ENCODE data around the gene C3orf52. TPM values are rescaled to one million over a fixed set of nuclear protein-coding genes. Genes with fewer than 3 reads are reported as not detected.
A peak's percentile ranks its signal among the peaks of the same experiment; 100 is the strongest.

C3orf52 gene
- total RNA-seq, 2 donors from 2014 or later, result 6.5 to 11.2 TPM

DNA sequence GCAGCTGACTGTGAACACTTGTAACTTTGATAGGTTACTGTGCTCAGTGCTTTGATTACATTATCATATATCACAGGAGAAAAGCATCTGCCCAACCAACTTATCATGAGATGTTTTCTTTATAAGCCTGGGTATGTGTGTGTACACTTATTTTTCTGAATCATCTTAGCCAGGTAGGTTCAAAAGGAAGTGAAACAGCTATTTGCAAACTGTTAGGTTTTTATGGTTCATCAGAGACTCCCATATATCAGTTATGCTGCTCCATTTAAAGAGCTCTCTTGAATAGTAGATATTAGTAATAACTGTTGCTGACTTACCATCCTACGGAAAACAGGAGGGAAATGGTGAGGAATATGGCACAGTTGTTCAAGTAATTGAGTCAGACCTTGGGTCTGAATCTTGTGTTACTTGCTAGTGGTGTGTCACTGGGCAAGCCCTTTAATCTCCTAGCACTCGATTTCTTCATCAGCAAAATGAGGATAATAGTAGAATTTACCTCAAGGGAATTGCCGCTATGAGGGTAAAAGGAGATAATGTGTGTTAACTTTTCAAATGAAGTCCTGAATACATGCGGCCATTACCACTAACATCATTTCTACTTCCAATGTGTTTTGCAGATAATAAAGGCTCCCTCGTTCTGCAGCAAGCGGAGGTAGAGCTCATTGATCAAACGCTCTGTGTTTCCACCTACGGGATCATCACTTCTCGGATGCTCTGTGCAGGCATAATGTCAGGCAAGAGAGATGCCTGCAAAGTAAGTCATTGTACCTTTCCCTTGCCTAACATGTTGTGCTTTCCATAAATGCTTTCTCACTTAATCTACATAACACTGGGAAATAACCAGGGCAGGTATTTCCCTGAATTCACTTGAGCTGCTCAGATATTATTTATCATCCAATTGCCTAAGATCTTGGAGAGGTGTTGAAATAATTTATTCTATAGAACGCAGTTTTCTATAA lies 7.8 kb upstream of the C3orf52 start:
- no peak overlapping the region for H3K27ac Mint-ChIP-seq
- ATAC-seq (no peak), DNase-seq (ENCODE audit: low spot score in 2 of 2) (no peak)
- H3K36me3 Mint-ChIP-seq, result no peaks in the 10 kb centered on the region
- no peaks in the 10 kb centered on the region for H3K9me3 Mint-ChIP-seq

DNA sequence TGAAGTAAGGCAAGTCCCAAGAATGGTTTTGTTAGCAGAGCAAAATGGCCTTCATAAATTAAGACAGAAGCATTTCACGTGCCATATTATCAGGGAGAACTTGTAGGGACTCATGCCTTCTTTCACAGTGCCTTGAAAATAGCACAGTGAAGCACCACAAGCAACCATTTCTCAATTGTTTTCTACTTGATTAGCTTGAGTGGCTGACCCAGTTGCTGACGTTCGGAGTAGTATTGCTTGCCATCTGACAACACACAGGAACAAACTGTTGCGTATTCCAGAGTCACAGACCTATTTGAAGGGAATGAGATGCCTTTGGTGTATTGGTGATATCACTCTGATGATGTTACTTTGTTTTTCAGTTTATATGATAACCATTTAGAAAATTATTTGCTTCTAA lies 3.0 kb upstream of the C3orf52 start:
- Mint-ChIP-seq H3K36me3 (peaks cover 0 to 13% of the 10 kb centered on the region in 2 donors), H3K9me3 (no peaks in the 10 kb centered on the region), H3K27ac (no peak overlapping the region)
- ATAC-seq (no peak), DNase-seq (ENCODE audit: low spot score in 2 of 2) (no peak)

DNA sequence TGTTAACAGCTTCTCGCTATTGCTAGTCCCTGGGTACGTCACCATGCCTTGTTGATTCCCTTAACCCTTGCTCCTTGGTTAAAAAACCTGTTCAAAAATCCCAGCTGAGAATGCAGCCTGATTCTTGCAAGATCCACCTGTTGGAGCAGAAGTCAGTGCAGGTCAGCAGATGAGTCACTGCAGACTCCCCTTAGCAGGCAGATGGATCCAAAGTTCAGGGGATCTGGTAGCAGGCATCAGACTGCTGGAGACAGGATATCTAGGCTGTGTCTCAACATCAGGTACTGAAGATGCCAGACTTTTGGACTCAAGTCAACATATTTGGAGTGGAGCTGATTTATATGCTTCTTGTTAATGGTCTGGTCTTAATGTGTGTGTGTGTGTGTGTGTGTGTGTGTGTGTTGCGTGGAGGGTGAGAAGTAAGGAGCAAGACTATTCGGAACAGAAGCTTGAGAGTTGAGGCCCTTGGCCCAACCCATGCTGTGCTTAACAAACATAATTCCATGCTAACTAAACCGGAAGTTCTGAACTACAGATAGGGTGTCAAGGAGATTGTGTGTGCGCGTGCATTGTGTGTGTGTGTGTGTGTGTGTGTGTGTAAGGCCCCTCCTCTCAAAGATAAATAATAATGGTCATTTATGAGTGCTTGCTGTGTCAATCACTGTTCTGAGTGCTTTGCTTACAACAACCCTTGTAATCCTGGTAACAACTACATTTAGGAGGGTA lies 1.0 kb upstream of the C3orf52 start:
- DNase-seq (ENCODE audit: low spot score in 2 of 2) (no peak), ATAC-seq (no peak)
- H3K27ac Mint-ChIP-seq, result no peak overlapping the region
- H3K9me3 Mint-ChIP-seq, result no peaks in the 10 kb centered on the region
- peaks cover 0 to 13% of the 10 kb centered on the region in 2 donors for H3K36me3 Mint-ChIP-seq

DNA sequence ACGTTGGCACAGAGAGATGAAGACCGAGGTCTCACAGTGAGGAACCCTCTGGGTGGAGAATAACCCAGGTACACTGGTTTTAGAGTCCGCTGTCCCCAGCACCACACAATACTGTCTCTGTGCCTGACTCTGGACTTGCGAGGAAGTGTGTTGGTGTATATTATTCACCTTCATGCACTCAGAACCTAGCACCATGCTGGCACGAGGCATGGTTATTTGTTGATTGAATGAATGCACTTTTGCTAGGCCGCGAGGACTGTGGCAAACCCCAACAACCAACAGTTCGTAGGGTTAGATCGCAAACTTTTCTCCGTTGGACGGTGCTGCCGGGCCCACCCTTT lies 484 bp upstream of the C3orf52 start:
- peak in 1 of 2 donors; percentile 1 for ATAC-seq
- Mint-ChIP-seq H3K9me3 (no peaks in the 10 kb centered on the region), H3K27ac (peak overlapping the region in 1 of 2 donors; percentile 84), H3K36me3 (peaks cover 0 to 13% of the 10 kb centered on the region in 2 donors)
- no peak for DNase-seq (ENCODE audit: low spot score in 2 of 2)

DNA sequence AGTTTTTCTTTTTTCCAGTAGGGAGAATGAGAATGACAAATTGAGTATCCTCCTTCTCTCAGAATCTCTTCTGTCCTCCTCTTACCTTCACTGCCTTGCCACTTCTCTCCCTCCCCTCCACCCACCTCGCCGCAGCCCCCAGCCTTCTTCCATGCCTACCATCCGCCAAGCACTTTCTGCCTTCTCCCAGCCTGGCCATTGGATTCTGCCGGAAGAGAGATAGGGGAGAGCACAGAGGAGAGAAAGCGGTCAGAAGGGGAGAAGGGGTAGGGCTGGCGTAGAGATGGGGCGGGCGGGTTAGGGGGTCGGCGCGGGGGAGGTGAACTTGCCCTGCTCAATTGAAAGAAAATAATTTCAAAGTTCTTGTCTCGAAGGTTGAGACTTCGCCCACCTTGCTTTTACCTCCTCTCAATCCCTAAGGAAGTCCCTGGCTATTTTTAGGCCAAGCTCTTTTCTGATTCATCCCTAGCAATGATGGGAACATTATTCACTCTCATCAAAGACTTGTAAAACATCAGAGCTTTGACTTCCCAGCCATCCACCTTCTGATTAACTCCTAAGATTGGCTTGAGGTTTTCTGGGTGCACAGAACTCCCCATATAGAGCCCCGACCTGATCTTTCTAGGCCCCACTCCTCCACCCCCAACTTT lies 811 bp downstream of the C3orf52 start:
- H3K9me3 Mint-ChIP-seq, result no peaks in the 10 kb centered on the region
- no peak for DNase-seq (ENCODE audit: low spot score in 2 of 2)
- ATAC-seq, result peak in 1 of 2 donors; percentile 4
- peak overlapping the region; percentile 37 to 84 for H3K27ac Mint-ChIP-seq
- peaks cover 5 to 13% of the 10 kb centered on the region in 2 donors for H3K36me3 Mint-ChIP-seq

DNA sequence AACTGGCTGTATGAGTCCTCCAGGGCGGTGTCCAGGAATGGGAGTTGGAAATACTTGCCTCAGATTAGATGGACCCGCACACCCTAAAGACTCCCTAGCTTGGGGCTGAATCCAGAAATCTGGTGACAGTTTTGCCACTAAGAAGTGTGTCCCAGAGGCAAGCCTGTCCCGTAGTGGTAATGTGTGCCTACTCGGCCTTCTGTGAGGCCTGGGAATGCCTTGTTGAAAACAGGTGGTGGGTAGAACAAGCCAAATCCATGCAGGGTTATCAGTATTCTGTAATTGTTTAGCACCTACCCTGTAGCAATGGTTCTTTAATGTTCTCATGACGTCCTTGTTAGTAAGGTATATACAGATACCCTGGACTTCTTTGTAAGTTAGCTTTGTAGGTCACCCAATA lies 1.6 kb downstream of the C3orf52 start:
- ATAC-seq (no peak), DNase-seq (ENCODE audit: low spot score in 2 of 2) (no peak)
- H3K36me3 Mint-ChIP-seq, result peaks cover 5 to 13% of the 10 kb centered on the region in 2 donors
- no peaks in the 10 kb centered on the region for H3K9me3 Mint-ChIP-seq
- H3K27ac Mint-ChIP-seq, result peak overlapping the region in 1 of 2 donors; percentile 84

DNA sequence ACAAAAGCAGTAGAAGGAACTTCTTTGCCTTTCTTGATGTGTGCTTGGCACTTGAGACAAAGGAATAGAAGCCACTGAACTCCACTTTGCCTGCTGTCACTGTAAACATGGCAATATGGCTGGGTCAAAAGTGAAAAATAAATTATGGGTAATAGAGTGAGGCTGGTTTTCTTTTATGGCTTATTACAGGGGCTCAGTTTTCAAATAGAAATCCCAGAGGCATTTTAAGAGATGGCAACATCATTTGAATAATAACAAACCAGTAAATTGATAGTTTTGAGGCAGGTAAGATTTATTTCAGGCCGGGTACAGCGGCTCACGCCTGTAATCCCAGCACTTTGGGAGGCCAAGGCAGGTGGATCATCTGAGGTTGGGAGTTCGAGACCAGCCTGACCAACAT lies 2.8 kb downstream of the C3orf52 start:
- ATAC-seq (no peak), DNase-seq (ENCODE audit: low spot score in 2 of 2) (no peak)
- Mint-ChIP-seq H3K36me3 (peaks cover 9 to 13% of the 10 kb centered on the region in 2 donors), H3K27ac (no peak overlapping the region), H3K9me3 (no peaks in the 10 kb centered on the region)

DNA sequence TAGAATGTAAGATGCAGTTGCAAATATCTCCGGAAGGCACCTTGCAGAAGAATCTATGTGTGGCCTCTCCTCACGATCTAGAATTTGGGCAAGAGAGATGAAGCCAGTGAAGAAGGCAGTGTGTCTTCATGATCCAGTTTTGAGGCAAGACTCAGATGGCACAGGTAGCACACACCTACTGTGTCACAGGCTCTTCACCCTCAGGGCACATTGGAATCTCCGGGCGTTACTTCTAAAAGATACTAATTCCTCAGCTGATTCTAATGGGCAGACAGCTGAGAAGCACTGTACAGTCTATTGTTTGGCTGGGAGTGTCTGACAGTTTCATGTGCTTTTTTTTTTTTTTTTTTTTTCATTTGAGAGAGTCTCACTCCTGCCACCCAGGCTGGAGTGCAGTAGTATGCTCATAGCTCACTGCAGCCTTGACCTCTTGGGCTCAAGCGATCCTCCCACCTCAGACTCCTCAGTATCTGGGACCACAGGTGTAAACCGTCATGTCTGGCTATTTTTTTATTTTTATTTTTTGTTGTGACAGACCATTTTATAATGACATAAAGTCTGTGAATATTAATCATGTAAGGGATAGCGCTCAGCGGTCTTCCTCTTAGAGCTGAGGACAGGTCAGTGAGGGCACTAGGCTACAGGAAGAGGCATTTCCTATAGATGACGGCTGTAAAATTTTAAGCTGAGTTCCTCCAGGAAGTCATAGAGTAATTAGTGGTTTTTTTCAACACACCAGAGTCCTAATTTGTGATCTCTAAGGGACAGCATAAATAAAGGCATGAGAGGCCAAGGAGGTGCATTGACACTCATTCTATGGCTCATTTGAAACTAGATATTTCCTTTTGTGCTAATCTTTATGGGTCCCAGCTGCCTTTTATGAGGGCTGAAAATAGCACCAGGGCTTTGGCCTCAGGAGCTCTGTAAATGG lies 4.0 kb downstream of the C3orf52 start:
- DNase-seq (ENCODE audit: low spot score in 2 of 2) (no peak), ATAC-seq (no peak)
- no peaks in the 10 kb centered on the region for H3K9me3 Mint-ChIP-seq
- H3K27ac Mint-ChIP-seq, result no peak overlapping the region
- H3K36me3 Mint-ChIP-seq, result peaks cover 9 to 13% of the 10 kb centered on the region in 2 donors

DNA sequence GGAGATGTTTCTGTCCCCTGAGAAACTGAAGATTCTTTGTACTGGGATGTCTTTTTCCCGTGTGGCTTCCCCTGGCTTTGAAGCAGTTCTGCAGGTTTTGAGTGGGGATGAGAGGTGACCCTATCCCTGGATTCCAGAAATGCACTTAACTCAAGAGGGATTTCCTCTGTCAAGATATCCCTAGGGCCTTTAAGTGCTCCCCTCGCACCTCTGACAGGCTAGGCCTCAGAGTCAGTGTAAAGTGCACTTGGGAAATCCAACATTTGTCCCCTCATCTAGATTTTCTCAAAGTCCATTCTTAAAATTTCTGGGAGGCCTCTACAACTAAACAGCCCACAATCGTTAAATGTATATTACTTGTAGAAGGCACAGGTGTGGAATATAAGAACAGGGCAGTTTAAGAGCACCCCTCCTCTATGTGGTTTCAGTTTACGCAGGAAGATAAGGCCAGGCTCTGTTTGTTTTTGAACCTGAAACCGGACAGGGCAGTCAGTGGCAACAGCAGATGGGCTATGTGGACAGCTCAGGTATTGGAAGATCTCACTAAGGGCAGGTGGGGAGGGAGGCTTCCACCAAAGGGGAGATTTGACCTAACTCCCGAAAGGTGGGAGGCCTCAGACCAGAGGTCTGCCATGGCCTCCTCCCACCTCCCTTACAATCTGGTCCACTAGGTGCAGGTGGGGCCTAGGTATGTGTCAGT lies 4.8 kb downstream of the C3orf52 start:
- H3K27ac Mint-ChIP-seq, result no peak overlapping the region
- H3K9me3 Mint-ChIP-seq, result no peaks in the 10 kb centered on the region
- ATAC-seq, result no peak
- no peak for DNase-seq (ENCODE audit: low spot score in 2 of 2)
- H3K36me3 Mint-ChIP-seq, result peaks cover 9 to 13% of the 10 kb centered on the region in 2 donors

DNA sequence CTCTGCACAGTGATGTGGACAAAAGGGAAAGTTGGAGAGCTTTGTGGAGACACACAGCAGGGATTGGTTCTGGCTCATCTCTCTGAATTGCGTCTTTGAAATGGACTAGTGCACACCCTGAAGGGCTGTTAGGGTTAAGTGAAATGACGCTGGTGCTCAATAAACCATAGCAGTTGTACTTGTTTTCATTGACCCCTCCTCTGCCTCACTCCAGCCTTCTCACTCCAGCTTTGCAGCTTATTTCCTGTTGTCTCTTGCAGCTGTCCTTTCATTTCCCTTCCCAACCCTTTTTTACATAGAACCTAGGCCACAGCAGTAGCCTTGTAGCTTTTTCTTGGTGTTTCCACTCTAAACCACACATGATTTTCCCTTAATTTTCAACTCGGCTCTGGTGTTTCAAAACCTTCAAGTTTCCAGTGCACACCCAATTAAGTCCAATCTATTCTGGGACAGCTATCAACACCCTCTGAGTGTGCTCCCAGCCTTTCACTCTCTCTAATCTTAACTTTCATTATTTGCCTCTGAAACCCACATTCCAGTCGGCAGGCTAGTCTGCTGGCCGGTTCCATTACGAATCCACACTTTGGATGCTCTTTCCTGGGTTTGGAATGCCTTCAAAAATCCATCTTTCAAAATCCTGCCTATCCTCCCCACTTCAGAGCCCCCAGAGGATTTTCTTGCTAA lies 6.4 kb downstream of the C3orf52 start:
- Mint-ChIP-seq H3K27ac (no peak overlapping the region), H3K36me3 (peaks cover 7 to 9% of the 10 kb centered on the region in 2 donors), H3K9me3 (no peaks in the 10 kb centered on the region)
- no peak for ATAC-seq
- no peak for DNase-seq (ENCODE audit: low spot score in 2 of 2)

DNA sequence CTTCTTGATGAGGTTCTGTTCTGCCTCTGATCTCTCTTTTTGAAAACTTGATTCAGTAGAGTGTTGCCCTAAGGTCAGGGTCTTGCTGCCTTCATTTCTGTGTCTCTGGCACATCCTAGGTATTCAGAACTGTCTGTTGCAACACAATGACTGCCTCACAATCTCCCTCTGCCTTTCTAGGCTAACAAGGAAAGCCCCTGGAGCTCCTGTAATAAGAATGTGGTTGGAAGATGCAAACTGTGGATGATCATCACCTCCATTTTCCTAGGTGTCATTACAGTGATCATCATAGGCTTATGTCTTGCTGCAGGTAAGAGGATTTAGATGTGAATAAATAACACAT lies 7.0 kb downstream of the C3orf52 start:
- DNase-seq (ENCODE audit: low spot score in 2 of 2) (no peak), ATAC-seq (no peak)
- peaks cover 1 to 13% of the 10 kb centered on the region in 2 donors for H3K36me3 Mint-ChIP-seq
- H3K9me3 Mint-ChIP-seq, result no peaks in the 10 kb centered on the region
- H3K27ac Mint-ChIP-seq, result no peak overlapping the region

DNA sequence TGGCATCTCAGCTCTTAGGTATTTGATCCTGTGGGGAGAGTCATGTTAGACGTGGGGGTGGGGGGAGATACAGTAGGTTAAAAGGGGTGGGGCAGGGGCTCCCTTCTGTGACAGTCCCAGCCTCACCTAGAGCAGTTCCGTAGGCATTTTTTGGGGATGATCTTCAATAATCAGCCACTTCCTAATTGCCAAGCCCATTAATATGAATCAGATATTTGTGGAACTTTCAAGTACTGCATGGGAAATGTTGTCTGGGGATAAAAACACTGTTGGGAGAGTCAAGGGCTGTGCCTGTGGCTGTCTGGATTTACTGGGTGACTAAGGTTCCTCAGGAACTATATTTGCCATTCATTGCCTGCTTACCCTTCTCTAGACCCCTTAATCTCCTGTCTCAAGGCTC lies 9.5 kb downstream of the C3orf52 start:
- ATAC-seq (no peak), DNase-seq (ENCODE audit: low spot score in 2 of 2) (no peak)
- peaks cover 6 to 21% of the 10 kb centered on the region in 2 donors for H3K36me3 Mint-ChIP-seq
- H3K9me3 Mint-ChIP-seq, result peaks cover 0 to 3% of the 10 kb centered on the region in 2 donors
- no peak overlapping the region for H3K27ac Mint-ChIP-seq

DNA sequence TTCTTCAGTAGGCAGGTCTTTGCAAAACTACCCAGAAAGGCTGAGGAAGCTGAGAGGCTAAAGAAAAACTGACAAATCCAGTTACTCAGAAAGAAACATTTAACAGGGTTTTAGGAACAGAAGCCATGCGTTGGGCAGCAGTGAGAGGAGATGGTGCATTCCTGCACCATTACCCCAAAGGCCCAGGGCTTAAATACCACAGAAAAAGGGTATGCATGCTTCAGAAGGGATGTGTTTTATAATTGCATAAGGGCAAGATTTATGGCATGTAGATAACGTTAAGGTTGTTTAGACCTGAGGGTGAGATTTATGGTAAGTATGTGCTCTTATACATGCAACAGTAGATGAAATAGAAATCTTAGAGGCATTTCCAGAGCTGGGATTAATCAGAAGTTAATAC lies 10.0 kb downstream of the C3orf52 start:
- ATAC-seq (no peak), DNase-seq (ENCODE audit: low spot score in 2 of 2) (no peak)
- Mint-ChIP-seq H3K27ac (no peak overlapping the region), H3K36me3 (peaks cover 6 to 18% of the 10 kb centered on the region in 2 donors), H3K9me3 (peaks cover 0 to 3% of the 10 kb centered on the region in 2 donors)

DNA sequence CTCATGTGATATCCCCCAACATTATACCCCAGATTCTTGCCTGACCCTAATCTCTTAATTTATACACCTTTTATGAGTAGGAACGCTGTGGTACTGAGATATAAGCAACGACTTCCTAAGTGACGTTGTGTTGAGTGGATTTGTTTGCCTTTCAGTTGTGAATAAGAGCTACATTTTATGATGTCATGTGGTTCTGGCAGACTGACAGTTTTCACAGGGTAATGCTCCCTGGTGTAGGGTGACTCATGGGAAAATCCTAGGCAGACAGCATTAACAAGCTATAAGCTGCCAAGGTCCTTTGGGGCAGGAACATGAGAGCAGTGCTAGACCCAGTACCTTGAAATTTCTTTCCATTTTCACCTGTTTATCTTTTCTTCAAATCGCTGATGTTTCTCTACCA lies 11.2 kb downstream of the C3orf52 start:
- DNase-seq (ENCODE audit: low spot score in 2 of 2) (peak in 1 of 2 donors; percentile 17), ATAC-seq (peak; percentile 99)
- peaks cover 6 to 16% of the 10 kb centered on the region in 2 donors for H3K36me3 Mint-ChIP-seq
- H3K9me3 Mint-ChIP-seq, result peaks cover 0 to 3% of the 10 kb centered on the region in 2 donors
- H3K27ac Mint-ChIP-seq, result no peak overlapping the region

DNA sequence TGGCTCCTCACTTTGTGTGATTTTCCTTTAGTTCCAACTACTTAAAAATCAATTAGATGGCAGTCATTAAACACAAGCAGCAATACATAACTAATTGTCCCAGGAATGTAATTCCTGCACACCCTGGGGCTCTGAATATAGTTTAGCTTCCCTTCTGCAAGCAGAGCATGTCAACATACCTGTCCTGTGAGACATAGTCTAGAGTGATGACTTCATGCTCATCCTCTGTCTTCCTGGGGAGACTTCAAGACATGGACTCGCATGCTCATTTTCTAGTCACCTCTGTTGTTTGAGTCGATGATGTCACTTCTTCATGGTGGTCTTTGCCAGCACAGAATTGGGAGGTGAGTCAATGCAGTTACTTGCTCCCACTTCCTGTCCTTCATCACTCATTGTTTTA lies 15.7 kb downstream of the C3orf52 start:
- no peak for DNase-seq (ENCODE audit: low spot score in 2 of 2)
- Mint-ChIP-seq H3K9me3 (peaks cover 0 to 3% of the 10 kb centered on the region in 2 donors), H3K36me3 (peaks cover 11 to 18% of the 10 kb centered on the region in 2 donors), H3K27ac (no peak overlapping the region)
- no peak for ATAC-seq

All from activated naive CD4-positive, alpha-beta T cell treated with anti-CD3 and anti-CD28 coated beads, Interleukin-2, amount 50 U/mL, for 72 hours (primary cell).